ENCODE data around the gene CNTNAP2.
"Not testable (repeated sequence)": the region's sequence is repeated elsewhere in the genome, so short reads cannot be mapped to it uniquely, and the experiment has no call there.

The CNTNAP2 gene

DNA sequence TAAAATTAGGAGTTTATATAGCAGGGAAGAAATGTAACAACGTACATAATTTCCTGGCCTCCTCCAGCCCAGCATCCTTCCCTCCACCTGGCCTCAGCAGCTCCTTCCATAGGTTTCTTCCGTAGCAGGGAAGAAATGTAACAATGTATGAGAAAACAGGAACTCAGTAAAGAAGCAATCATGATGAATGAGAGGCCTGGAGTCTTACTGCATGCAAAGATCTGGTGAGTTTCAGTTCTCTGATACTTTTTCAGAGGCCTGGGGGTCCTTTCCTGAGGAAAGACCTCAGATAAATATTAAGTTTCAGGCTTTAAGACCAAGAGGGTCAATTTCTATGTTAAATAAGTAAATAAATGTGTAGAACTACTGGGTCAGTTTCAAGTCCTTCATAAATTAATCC is 2318.3 kb downstream of the CNTNAP2 start:
- no peak for DNase-seq

- no peak for DNase-seq
These were observed 2319.1 kb downstream of the CNTNAP2 start for GRCh38 chr7:148435715-148436114.

- no peak for DNase-seq
These were observed 2319.5 kb downstream of the CNTNAP2 start for GRCh38 chr7:148436135-148436534.

GRCh38 chr7:148436571-148436970 is 2320.0 kb downstream of the CNTNAP2 start:
- no peak for DNase-seq

DNA sequence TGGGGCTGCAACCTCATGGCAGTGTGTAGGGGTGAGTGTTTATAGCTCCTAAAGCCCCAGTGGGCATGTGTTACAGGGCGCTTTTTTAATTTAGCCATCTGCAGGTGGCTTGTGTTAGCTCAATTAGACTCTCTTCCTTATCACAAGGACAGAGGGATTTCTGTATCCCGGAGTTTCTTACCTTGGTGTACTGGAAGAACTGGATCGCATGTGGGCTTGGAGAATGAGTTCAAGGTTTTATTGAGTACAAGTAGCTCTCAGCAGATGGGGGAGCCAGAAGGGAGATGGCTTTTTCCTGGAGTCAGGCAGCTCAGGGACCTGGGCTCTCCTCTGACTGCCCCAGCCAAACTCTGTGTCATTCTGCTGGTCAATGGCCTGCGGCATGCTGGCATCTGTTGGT is 2320.4 kb downstream of the CNTNAP2 start:
- no peak for DNase-seq

DNA sequence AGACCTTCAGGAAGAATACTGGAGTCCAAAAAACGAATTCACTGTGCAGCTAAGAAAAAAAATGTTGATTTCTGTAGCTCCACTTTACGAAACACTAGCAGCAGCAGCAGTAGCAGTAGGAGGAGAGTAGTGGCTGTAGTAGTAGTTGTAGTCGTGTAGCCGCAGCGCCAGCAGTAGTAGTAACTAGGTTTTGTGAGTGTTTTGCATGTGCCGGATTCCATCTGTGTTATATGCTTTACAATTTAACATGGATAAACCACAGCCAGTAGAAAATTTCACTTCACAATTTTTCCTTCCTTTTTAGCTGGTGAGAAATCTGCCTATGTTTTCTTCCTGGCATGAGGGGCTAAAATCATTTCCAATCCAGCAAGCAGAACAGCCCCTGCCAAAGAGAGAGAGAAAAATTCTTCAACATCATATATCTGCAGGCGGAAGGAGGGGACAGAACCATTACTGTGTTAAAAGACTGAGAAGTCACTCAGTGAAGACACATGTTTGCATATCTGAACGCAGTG is 2325.6 kb downstream of the CNTNAP2 start:
- no peak for DNase-seq

DNA sequence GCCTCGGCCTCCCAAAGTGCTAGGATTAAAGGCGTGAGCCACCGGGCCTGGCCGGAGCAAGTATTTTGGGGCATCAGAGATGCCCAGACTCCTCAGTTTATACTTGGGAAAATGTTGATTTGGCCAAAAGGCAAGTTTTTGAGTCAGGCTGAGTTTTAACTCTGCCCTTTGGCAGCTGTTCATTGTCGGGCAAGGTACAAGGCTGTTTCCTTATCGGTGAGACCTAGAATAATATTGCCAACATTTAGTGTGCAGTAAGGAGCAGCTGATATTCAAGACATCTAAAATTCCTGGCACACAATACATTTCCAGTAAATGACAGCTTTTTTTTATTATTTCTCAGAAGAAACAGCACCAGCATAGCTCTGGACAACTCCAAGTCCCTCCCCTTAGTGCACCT is 2326.3 kb downstream of the CNTNAP2 start:
- no peak for DNase-seq

GRCh38 chr7:148445260-148446044 is 2328.9 kb downstream of the CNTNAP2 start:
- DNase-seq: no peak

- DNase-seq: no peak
These were observed 2330.7 kb downstream of the CNTNAP2 start for GRCh38 chr7:148447221-148447849.

- DNase-seq: not testable (repeated sequence)
These were observed 2334.9 kb downstream of the CNTNAP2 start for GRCh38 chr7:148451526-148451925.

DNA sequence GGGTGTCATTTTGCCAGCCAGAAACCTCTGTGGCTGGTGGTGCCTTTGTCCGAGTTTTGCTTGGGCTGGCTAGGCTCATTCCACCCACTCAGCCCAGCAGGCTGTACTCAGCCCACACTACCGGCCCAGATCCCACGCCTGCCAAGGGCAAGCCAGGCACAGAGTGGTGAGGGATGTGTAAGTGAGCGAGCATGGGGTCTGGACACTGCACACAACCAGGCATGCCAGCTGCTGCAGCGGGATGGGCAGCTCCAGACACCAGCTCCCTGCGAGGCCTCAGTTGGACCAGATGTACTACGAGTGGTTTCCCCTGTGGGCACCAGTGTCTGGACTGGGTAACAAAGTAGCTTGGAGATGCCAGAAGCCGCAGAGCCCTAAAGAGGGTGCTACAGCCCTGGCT is 2339.8 kb downstream of the CNTNAP2 start:
- no peak for DNase-seq

DNA sequence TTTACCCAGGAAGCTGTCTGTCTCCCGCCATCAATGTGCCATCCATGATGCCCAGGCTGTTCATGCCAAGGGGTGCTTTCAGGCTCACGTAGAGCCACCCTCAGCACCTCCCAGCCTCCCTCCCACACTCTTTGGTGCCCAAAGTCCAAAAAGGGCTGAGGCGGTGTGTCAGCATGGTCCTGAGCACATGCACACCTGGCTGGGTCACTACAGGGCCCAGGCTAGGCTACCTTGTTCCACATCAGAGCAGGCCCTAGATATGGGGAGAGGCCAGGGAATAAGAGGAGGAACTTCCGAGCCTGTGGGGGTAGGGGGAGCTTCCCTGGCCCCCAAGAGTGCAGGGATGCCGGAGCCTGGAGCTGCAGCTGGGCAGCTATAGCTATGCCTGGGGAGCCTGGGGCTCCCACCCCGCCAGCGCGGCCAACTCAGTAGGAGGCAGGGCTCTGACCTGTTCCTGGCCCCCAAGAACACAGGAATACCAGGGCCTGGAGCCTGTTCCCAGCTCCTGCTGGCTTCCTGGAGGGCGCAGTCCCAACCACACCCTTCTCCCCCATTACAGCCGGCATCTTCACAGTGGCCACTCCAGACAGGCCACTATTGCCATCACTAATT is 2340.8 kb downstream of the CNTNAP2 start:
- DNase-seq: no peak

DNA sequence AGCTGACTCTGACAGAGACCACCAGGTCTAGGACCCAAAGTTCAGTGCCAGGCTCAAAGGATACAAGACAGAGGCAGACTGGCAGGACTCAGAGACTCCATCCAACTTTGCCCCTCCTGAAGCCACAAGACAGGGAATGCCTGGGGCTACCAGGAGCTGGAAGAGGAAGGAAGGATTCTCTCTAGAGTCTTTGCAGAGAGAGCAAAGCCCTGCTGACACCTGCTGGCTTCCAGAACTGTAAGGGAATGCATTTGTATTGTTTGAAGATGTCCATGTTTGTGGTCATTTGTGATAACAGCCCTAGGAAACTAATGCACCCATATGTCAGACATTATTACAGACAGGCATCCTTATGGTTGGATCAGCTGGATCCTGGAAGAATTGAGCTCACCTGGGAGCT is 2341.7 kb downstream of the CNTNAP2 start:
- DNase-seq: no peak

DNA sequence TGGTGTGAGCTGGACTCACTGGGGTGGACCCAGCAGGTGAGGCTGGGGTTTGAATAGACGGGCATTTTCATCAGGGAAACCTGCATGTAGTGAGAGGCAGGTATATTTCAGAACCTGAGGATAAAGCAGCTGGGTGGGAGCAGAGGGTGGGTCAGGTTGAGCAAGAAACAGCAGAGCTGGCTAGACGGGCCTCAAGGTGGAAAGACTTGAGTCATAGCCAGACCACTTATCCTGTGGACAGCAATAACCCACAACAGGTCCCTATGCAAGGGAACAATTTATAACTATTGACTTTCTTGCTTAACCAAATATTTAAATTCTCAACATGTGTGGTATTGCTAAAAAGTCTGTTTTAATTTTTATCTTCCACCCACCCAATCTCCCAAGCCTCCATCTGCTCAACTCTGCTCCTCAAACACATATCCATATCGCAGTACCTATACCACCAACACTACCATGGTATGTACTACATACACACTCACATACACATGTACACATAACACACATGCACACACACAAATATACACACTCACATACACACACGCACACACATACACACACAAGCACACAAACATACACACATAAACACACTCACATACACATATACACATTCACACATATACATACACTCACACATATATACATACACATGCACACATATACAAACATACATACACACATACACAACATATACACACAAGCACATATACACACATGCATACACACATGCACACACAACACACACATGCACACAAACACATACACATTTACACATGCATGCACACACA is 2345.0 kb downstream of the CNTNAP2 start:
- no peak for DNase-seq

DNA sequence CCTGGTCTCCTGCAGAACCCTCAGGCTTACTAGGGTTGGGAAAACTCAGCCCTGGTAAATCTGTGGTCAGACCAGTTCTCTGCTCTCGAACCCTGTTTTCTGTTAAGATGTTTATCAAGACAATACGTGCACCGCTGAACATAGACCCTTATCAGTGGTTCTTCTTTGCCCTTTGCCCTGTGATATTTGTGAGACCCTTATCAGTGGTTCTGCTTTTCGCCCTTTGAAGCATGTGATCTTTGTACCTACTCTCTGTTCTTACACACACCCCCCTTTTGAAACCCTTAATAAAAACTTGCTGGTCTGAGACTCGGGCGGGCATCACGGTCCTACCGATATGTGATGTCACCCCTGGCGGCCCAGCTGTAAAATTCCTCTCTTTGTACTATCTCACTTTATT is 2346.2 kb downstream of the CNTNAP2 start:
- DNase-seq: not testable (repeated sequence)

GRCh38 chr7:148463210-148463609 is 2346.6 kb downstream of the CNTNAP2 start:
- DNase-seq: no peak

- DNase-seq: no peak
These were observed 2348.3 kb downstream of the CNTNAP2 start for GRCh38 chr7:148464947-148465346.

DNA sequence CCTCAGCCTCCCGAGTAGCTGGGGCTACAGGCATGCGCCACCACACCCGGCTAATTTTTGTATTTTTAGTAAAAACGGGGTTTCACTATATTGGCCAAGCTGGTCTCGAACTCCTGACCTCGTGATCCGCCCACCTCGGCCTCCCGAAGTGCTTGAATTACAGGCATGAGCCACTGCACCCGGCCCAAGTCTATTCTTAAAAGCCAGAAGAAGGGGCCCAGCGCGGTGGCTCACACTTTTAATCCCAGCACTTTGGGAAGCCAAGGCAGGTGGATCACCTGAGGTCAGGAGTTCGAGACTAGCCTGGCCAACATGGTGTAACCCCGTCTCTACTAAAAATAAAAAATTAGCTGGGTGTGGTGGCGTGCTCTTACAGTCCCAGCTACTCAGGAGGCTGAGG is 2348.8 kb downstream of the CNTNAP2 start:
- not testable (repeated sequence) for DNase-seq

DNA sequence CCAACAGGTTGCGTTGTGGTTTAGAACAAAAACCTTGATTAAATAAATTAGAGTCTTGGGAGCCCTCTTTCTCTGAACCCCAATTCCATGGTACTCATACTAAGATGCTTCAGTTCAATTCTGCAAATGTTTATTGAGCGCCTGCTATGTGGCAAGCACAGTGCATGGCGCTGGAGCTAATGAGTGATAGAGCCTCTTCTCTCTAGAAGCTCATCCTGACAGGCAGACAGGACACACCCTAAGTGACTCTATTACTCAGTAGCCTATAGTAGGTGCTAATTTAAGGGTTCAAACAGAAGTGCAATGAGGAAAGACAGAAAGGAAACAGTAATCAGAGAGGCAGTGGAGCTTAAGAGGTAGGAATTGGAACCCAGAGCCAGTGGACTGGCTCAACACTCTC is 2349.5 kb downstream of the CNTNAP2 start:
- no peak for DNase-seq

DNA sequence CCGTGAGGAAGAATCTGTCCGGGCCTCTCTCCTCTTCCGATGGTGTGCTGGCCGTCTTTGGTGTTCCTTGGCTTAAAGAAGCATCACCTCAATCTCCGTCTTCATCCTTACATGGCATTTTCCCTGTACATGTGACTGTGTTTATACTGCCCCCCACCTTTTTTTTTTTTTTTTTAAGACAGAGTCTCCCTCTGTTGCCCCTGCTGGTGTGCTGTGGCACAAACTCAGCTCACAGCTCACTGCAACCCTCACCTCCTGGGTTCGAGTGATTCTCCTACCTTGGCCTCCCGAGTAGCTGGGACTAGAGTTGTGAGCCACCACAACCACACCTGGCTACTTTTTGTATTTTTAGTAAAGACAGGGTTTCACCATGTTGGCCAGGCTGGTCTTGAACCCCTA is 2352.1 kb downstream of the CNTNAP2 start:
- no peak for DNase-seq

Data from activated CD4-positive, CD25-positive, alpha-beta regulatory T cell (primary cell).